Measurements from ENCODE around the gene RPIA.
"Not testable (repeated sequence)": the region's sequence is repeated elsewhere in the genome, so short reads cannot be mapped to it uniquely, and the experiment has no call there.

RPIA gene

GRCh38 chr2:88736437-88736836 lies 45.0 kb downstream of the RPIA start:
- no peak for DNase-seq

DNA sequence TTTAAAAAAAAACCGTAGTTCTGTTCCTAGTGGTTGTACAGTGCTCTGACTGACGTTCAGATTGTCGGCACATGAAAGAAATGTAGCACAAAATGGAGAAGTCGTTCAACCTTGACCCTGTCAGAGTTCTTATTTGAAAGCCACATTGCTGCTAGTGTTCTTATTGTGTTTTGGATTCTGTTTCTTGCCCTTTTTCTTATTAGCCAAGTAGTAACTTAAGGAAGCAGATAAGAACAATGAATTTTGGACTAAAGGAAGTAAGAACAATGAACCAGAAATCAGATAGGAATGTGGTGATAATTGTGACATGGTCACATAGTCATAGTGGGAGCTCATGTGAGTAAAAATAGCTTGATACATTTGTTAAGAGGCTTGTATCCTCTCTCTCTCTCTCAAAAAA lies 45.9 kb downstream of the RPIA start:
- no peak for DNase-seq

- DNase-seq: no peak
Measured at GRCh38 chr2:88738271-88738670, 46.8 kb downstream of the RPIA start.

DNA sequence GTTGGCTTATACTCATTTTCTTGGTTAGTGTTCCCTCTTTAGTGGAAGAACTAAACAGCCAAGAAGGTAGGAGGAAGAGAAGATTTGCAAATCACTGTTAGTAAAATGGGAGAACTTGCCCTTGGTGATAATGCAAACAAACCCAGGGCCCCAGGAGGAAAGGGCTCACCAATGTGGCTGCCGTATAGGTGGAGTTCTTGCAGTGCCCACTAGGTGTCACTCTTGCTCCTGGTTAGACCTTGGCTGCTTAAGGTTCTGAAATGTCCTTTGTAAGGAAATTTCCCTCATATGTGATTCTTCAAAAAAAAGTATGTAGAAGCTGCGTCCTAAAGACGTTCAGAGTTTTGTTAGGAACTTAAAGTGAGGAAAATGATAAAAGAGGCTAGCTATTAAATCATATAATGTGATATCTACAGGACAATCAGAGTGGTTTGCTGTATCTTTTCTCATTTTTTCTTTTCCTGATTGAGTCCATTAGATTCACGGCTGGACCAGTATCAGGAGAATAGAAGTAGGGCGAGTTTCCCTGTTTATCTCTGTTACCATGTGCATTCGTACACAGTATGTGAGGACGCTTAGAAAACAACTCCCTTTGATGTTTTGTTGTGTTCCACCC lies 48.6 kb downstream of the RPIA start:
- peak; percentile 52 for DNase-seq

DNA sequence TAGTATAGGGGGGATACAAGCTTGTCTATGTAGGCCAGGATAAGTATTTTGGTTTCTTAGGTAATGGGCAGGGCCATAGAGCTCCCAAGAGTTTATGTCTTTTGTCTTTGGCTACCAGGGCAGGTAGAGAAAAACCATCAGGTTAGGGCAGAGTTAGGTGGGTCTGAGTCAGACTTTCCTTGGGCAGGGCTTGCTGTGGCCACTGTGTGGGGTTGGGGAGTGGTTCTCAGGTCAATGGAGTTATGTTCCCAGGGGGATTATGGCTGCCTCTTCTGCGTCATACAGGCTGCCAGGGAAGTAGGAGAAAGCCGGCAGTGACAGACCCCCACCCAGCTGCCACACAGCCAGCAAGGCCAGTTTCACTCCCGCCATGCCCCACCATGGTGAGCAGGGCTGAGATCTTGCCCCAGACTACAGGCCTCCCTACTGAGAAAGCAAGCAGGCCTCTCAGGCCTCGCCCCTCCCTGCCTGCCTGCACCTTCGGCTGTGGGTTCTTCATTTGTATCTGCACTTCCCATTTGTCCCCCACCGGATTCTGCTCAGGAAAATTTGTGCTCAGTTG lies 55.5 kb downstream of the RPIA start:
- DNase-seq: no peak

GRCh38 chr2:88747990-88748389 lies 56.5 kb downstream of the RPIA start:
- no peak for DNase-seq

DNA sequence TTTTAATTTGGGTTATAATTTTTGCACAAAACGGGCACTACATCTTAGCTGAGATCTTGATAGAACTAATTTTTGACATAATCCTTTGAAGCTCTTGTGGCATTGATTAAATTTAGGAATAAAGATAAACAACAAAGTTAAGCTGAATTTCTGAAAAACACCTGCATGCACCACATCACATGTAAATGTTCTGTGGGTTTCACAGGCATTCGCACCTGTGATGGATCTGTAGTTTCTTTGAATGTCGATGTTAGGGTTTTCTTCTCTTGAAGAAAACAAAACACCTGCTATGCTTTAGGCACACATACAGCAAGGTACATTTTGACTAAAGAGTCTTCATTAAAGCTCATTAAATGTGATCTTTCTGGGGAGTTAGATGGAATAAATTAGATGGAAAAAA lies 60.3 kb downstream of the RPIA start:
- no peak for DNase-seq

- no peak for DNase-seq
Measured at GRCh38 chr2:88753833-88754584, 62.5 kb downstream of the RPIA start.

GRCh38 chr2:88754585-88755320 lies 63.3 kb downstream of the RPIA start:
- no peak for DNase-seq

GRCh38 chr2:88755836-88756235 lies 64.4 kb downstream of the RPIA start:
- no peak for DNase-seq

- DNase-seq: no peak
Measured at GRCh38 chr2:88757025-88757424, 65.6 kb downstream of the RPIA start.

DNA sequence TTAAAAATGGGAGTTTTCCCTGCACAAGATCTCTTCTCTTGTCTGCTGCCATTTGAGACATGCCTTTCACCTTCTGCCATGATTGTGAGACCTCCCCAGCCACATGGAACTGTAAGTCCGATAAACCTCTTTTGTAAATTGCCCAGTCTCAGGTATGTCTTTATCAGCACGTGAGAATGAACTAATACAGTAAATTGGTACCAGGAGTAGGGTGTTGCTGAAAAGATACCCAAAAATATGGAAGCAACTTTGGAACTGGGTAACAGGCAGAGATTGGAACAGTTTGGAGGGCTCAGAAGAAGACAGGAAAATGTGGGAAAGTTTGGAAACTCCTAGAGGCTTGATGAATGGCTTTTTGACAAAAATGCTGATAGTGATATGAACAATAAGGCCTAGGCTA lies 67.2 kb downstream of the RPIA start:
- DNase-seq: not testable (repeated sequence)

- DNase-seq: no peak
Measured at GRCh38 chr2:88760819-88761598, 69.5 kb downstream of the RPIA start.

GRCh38 chr2:88764141-88764849 lies 72.8 kb downstream of the RPIA start:
- no peak for DNase-seq

DNA sequence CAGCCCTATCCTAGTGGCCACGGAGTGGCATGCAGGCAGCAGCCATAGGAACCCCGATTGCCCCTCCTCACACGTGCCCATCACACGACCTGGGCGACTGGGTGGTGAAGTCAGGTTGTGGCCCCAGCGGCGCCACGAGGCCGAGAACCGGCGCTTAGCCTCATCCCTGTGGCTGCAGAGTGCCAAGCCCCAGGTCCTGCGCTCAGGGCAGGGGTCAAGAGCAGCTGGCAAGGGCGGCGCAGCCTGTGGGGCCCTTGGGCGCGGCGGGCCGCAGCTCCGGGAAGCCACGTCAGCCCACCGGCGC lies 73.3 kb downstream of the RPIA start:
- DNase-seq: no peak

- DNase-seq: no peak
Measured at GRCh38 chr2:88765154-88765888, 73.8 kb downstream of the RPIA start.

GRCh38 chr2:88765889-88766481 lies 74.5 kb downstream of the RPIA start:
- DNase-seq: peak; percentile 14

GRCh38 chr2:88770016-88770415 lies 78.5 kb downstream of the RPIA start:
- no peak for DNase-seq

- DNase-seq: not testable (repeated sequence)
Measured at GRCh38 chr2:88773233-88774028, 82.0 kb downstream of the RPIA start.

- DNase-seq: not testable (repeated sequence)
Measured at GRCh38 chr2:88789213-88789612, 97.7 kb downstream of the RPIA start.
